DOHH2 (cell line): Measurements from ENCODE around the gene E2F2.
A peak's percentile ranks its signal among the peaks of the same experiment; 100 is the strongest.

ENCODE experiments used
- H3F3A ChIP-seq: fragments of 200-600 bp; sonication (generic), shearing (Covaris generic); 2 replicates; pipeline ENCODE4 v1.6.0; 2016; ENCODE audit warnings: antibody characterized with exemption, mild to moderate bottlenecking; ENCODE audit not compliant: control insufficient read depth, insufficient read depth
- H3K27ac ChIP-seq: fragments of 200-600 bp; sonication (generic); 2 replicates; pipeline ENCODE4 v1.5.1; 2014; ENCODE audit warnings: low read depth, mild to moderate bottlenecking, low read length, moderate library complexity
- H3K27me3 ChIP-seq: fragments of 200-600 bp; sonication (generic); 2 replicates; pipeline ENCODE4 v1.6.1; 2014; ENCODE audit warnings: mild to moderate bottlenecking, low read length, mixed read lengths; ENCODE audit not compliant: control insufficient read depth
- H3K36me3 ChIP-seq: fragments of 200-600 bp; sonication (generic); 2 replicates; pipeline ENCODE4 v1.6.1; 2014; ENCODE audit warnings: mild to moderate bottlenecking, low read length, moderate library complexity, mixed read lengths; ENCODE audit not compliant: control insufficient read depth
- H3K4me1 ChIP-seq: fragments of 200-600 bp; sonication (generic); 2 replicates; pipeline ENCODE4 v1.6.1; 2014; ENCODE audit warnings: mild to moderate bottlenecking, low read length, mixed read lengths; ENCODE audit not compliant: control insufficient read depth
- H3K4me2 ChIP-seq: fragments of 200-600 bp; sonication (generic); 2 replicates; pipeline ENCODE4 v1.6.0; 2014; ENCODE audit warnings: mild to moderate bottlenecking, low read length, moderate library complexity
- H3K4me3 ChIP-seq: fragments of 200-600 bp; sonication (generic); 2 replicates; pipeline ENCODE4 v1.5.1; 2014; ENCODE audit warnings: mild to moderate bottlenecking, low read length, mixed read lengths
- H3K79me2 ChIP-seq: fragments of 200-600 bp; sonication (generic); 2 replicates; pipeline ENCODE4 v1.6.1; 2014; ENCODE audit warnings: mild to moderate bottlenecking, low read length, mixed read lengths; ENCODE audit not compliant: control insufficient read depth
- H3K9me2 ChIP-seq: fragments of 200-600 bp; sonication (generic); replicated peaks from 2 replicates; pipeline ENCODE4 v1.6.1; 2014; ENCODE audit warnings: mild to moderate bottlenecking, low read length, mixed read lengths; ENCODE audit not compliant: control insufficient read depth
- H3K9me3 ChIP-seq: fragments of 200-600 bp; sonication (generic); 2 replicates; pipeline ENCODE4 v1.6.1; 2014; ENCODE audit warnings: antibody characterized with exemption, low read length, mixed read lengths; ENCODE audit not compliant: control insufficient read depth, insufficient read depth
- H4K20me1 ChIP-seq: fragments of 200-600 bp; sonication (generic); 2 replicates; pipeline ENCODE4 v1.6.0; 2014; ENCODE audit warnings: low read depth, mild to moderate bottlenecking, antibody characterized with exemption, low read length, moderate library complexity; ENCODE audit not compliant: control insufficient read depth, insufficient read depth
- EZH2phosphoT487 ChIP-seq: fragments of 200-600 bp; sonication (generic); IDR thresholded peaks from 2 replicates; pipeline ENCODE4 v1.6.1; 2017; ENCODE audit warnings: borderline replicate concordance, mild to moderate bottlenecking, antibody characterized with exemption, low read length, moderate library complexity, mixed read lengths
- TF ChIP-seq, protein P1 (sequence below): fragments of 200-600 bp; sonication (generic); IDR thresholded peaks from one replicate; pipeline ENCODE4 v1.5.1; 2014; ENCODE audit warnings: antibody characterized with exemption, mild to moderate bottlenecking, low read depth, low read length; ENCODE audit not compliant: poor library complexity, severe bottlenecking

The E2F2 gene

DNA sequence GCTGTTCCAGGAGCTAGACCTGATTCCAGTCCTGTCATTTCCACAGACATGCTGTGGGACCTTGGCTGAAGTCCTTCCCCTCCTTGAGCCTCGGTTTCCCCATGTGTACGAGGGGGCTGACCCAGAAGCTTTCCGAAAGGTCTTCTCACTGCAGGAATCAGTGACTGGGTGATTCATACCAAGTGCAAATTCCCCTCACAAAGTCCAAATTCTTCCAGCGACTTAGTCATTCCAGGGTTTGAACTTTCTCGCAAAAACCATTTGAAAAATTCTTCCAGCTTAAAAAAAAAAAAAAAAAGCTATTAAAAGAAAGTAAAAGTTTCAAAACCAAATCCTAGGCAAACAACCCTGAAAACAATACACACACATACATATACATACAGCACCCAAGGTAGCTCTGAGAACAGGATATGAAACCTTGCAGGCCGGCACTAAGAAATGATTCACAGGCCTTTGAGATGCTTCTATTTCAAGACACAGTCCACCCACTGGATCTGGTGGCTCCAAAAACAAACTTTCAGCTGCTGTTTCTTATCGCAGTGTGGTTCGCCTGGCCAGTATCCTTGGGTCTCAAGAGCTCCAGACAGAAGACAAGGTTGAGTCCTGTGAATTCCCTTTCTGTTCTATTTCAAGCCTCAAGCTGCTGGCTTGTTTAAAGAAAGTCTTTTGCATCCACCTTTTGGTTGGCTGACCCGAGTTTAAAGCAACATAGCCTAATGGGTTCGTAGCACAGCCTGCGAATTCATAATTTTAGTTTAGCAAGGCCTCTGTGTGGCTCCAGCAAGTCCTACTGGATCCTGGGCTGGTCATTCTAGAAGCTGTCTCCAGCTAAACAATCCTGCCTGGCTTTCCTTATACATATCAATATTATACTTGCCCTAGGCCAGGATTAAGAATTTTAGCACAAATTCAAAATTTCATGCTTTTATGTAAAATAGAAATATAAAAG lies 46.3 kb upstream of the E2F2 start:
- H3K4me2 ChIP-seq = peak overlapping the region; percentile 76
- peaks cover 88% of the 10 kb centered on the region for H3K4me1 ChIP-seq
- H3K79me2 ChIP-seq = peaks cover 7% of the 10 kb centered on the region; the same call in 1 of the 2 replicates
- peak overlapping the region; percentile 59 for H3K4me3 ChIP-seq
- H3K36me3 ChIP-seq = peaks cover 15% of the 10 kb centered on the region
- H3K27ac ChIP-seq = peak overlapping the region; percentile 82
- H3K27me3 ChIP-seq = no peaks in the 10 kb centered on the region
- no peak for TF ChIP-seq EZH2phosphoT487
- TF ChIP-seq, protein P1, sequence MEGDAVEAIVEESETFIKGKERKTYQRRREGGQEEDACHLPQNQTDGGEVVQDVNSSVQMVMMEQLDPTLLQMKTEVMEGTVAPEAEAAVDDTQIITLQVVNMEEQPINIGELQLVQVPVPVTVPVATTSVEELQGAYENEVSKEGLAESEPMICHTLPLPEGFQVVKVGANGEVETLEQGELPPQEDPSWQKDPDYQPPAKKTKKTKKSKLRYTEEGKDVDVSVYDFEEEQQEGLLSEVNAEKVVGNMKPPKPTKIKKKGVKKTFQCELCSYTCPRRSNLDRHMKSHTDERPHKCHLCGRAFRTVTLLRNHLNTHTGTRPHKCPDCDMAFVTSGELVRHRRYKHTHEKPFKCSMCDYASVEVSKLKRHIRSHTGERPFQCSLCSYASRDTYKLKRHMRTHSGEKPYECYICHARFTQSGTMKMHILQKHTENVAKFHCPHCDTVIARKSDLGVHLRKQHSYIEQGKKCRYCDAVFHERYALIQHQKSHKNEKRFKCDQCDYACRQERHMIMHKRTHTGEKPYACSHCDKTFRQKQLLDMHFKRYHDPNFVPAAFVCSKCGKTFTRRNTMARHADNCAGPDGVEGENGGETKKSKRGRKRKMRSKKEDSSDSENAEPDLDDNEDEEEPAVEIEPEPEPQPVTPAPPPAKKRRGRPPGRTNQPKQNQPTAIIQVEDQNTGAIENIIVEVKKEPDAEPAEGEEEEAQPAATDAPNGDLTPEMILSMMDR = no peak
- H3F3A ChIP-seq = peaks cover 47% of the 10 kb centered on the region
- no peaks in the 10 kb centered on the region for H3K9me2 ChIP-seq
- H4K20me1 ChIP-seq = no peaks in the 10 kb centered on the region
- H3K9me3 ChIP-seq = no peaks in the 10 kb centered on the region

DNA sequence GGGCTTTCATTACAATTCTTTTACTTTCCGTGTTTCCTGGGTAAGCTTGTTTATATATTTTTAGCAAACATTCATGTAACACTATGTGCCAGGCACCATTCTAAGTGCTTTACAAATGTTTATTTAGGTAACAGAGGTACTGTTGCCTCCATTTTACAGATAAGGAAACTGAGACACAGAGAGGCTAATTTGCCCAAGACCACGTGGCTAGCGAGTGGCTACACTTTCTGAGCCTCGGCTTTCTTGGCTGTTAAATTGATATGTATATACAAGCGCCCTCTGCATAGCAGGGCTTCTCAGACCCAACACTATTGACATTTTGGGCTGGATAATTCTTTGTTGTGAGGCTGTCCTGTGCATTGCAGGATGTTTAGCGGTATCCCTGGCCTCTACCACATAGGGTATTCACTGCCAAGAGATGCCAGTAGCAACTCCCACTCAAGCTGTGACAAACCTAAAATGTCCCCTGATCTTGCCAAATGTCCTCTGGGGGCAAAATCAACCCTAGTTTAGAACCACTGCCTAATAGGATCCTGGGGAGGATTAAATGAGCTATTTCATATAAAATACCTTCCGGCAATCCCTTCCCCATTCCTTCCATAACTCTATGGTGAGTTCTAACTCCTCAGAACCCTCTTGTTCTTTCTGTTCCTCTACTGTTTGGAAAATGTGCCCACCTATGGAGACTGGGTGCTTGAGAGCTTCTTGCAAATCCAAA lies 45.5 kb upstream of the E2F2 start:
- H3K4me2 ChIP-seq = peak overlapping the region; percentile 76
- H3K4me1 ChIP-seq = peaks cover 87% of the 10 kb centered on the region
- H3K36me3 ChIP-seq = peaks cover 15% of the 10 kb centered on the region

GRCh38 chr1:23575226-23575810 lies 44.3 kb upstream of the E2F2 start:
- Histone ChIP-seq H3K9me2 (no peaks in the 10 kb centered on the region), H3K4me3 (peak overlapping the region; percentile 59), H3F3A (peaks cover 45% of the 10 kb centered on the region), H3K79me2 (peaks cover 7% of the 10 kb centered on the region; the same call in 1 of the 2 replicates), H4K20me1 (no peaks in the 10 kb centered on the region), H3K27ac (peak overlapping the region; percentile 82), H3K36me3 (peaks cover 15% of the 10 kb centered on the region), H3K27me3 (no peaks in the 10 kb centered on the region), H3K4me2 (peak overlapping the region; percentile 76), H3K9me3 (no peaks in the 10 kb centered on the region), H3K4me1 (peaks cover 82% of the 10 kb centered on the region)
- no peak for TF ChIP-seq EZH2phosphoT487
- TF ChIP-seq, protein P1 = no peak

More for the DNA sequence above, 45.5 kb upstream of the E2F2 start:
- H3K27ac ChIP-seq = peak overlapping the region; percentile 82
- peaks cover 47% of the 10 kb centered on the region for H3F3A ChIP-seq
- H3K4me3 ChIP-seq = peak overlapping the region; percentile 59
- peaks cover 7% of the 10 kb centered on the region; the same call in 1 of the 2 replicates for H3K79me2 ChIP-seq
- TF ChIP-seq, protein P1 = no peak
- no peak for TF ChIP-seq EZH2phosphoT487
- H3K27me3 ChIP-seq = no peaks in the 10 kb centered on the region
- H3K9me3 ChIP-seq = no peaks in the 10 kb centered on the region
- H3K9me2 ChIP-seq = no peaks in the 10 kb centered on the region
- H4K20me1 ChIP-seq = no peaks in the 10 kb centered on the region
